ENCODE data around the gene SPATA2.
A peak's percentile ranks its signal among the peaks of the same experiment; 100 is the strongest.
"Not testable (repeated sequence)": the region's sequence is repeated elsewhere in the genome, so short reads cannot be mapped to it uniquely, and the experiment has no call there.

SPATA2 gene

DNA sequence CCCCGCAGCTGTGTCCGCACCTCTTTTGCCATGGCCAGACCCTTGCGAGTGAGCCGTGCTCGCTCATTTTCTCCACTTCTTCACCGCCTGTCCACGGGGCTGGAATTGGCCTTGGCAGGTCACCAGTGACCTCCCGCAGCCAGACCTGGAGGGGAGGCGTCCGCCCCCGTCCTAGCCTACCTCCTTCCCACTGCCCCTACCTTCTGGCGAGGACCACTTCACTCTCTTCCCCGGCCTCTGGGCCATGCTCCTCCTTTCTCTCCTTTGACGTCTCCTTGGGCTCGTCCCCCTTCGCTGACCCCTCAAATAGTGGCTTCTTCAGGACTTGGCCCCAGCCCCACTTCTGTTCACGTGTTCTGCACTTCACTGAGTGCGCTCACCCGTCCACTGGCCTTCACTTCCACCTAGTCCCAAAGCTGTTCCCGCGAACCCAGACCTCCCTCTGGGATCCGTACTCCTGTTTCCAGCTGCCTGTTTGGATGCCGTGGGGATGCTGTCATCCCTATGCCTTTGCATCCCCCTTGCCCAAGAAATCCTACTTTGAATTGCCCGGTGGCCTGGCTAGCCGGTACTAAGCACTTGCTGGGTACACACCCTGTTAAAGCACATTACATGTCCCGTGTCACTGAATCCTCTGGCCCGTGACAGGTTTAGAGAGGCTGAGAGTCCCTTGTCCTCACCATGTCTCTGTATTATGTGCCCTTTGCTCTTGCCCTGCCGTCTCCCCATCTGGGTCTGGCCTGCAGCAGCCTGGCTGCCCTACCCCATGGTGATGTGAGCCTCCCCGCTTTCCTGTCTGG, 33.0 kb downstream of the SPATA2 start:
- no peak for DNase-seq

DNA sequence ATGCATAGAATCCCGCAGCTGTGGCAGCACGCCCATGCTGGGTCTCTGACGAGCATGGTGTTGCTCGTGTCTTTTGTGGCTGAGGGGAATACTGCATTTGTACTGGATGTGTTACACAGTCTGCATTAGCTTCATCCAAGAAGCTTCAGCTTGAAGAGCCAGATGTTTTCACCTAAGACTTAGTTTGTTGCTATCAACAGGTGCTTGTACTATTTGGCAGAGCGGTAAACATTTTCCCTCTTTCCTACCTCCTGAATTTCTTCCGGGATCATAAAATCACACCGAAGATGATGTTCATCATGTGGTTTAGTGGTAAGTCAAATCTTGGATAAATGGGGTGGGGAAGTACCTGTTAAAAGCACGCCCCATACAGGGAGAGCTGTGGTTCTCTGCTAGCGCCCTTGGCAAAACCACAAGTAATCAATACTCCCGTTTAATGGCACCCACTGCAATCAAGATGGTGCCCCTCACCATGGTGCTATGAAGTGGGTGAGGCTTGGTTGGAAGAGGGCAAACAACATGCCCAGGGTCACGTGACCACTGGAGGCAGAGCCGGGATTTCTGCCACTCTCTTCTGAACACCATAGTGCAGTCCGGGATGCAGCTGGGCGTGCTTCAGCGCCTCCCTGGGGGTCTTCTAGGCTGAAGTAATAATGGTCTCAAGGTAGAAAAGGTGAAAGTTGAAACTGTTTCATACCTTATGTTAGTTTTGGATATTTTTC, 34.4 kb downstream of the SPATA2 start:
- DNase-seq = no peak

- no peak for DNase-seq
These were observed 35.2 kb downstream of the SPATA2 start for GRCh38 chr20:49880177-49880576.

GRCh38 chr20:49878977-49879376, 36.4 kb downstream of the SPATA2 start:
- DNase-seq = no peak

GRCh38 chr20:49877386-49877921, 37.9 kb downstream of the SPATA2 start:
- DNase-seq = no peak

DNA sequence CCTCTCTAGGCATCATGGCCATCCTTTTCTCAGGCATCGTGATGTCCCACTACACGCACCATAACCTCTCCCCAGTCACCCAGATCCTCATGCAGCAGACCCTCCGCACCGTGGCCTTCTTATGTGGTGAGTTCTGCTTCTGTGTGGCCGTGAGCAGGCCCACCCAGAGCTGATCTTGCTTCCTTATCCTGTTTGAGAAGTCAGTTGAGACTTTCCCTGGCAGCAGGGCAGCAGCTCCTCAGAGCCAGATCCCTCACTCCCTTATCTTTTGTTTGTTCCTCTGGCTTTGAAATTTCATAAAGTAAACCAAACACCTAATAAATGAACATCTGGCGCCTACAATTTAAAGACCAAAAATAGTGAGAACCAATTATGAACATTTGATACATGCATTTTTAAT, 40.6 kb downstream of the SPATA2 start:
- DNase-seq = no peak

DNA sequence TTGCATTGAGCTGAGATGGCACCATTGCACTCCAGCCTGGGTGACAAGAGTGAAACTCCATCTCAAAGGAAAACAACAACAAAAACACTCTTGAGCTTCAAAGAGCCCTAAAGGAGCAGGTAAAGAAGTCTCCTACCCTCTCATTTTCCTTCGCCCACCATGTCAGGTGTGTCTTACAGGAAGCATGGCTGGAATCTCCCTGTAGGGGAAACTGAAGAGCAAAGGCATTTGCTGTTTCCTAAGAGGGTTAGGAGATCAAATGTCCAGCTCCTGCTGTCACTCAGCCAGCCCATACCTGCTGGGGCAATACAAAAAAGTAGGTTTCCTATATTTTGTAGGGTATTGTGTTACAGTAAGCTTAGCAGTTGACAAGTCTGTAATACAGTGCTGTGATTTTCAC, 43.3 kb downstream of the SPATA2 start:
- DNase-seq = no peak

DNA sequence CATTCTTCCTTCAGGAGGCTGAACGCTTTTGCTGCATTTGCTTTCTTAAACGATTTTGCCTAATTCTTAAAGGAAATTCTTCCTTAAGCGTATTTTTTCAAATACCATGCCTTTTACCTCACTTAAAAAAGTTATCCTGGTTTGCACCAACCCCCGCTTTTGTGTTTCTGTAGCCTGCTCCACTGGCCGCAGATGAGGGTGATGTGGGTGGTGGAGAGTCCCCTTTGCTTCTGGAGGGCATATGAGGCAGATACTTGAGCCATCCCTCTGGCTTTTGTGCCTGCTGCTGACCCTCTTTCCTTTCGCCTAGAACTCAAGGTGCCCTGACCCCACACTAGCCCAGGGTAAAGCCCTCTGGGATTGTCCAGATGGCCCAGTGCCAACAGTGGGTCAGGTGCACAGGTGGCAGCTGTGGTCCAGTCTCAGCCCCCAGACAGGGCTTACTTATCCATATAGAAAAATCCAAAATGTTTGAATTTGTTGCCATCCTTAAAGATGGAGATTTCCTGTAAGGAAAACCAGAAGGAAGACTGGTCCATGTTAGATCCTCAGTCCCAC, 43.9 kb downstream of the SPATA2 start:
- no peak for DNase-seq

GRCh38 chr20:49870261-49870660, 45.1 kb downstream of the SPATA2 start:
- DNase-seq = no peak

DNA sequence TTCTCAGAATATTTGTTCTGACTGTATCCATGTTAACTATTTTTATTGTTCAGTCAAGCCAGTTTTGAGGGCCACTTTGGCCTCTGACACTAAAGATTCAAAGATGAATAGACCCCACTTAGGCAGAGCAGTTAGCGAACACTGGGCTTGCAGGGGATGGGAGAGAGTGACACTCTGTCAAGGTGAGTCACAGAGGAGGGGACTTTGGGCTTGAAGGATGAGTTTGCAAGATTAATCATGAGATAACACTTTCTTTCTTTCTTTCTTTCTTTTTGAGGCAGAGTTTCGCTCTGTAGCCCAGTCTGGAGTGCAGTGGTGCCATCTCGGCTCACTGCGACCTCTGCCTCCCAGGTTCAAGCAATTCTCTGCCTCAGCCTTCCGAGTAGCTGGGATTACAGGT, 46.4 kb downstream of the SPATA2 start:
- peak; percentile 49 for DNase-seq

GRCh38 chr20:49868538-49868937, 46.8 kb downstream of the SPATA2 start:
- no peak for DNase-seq

DNA sequence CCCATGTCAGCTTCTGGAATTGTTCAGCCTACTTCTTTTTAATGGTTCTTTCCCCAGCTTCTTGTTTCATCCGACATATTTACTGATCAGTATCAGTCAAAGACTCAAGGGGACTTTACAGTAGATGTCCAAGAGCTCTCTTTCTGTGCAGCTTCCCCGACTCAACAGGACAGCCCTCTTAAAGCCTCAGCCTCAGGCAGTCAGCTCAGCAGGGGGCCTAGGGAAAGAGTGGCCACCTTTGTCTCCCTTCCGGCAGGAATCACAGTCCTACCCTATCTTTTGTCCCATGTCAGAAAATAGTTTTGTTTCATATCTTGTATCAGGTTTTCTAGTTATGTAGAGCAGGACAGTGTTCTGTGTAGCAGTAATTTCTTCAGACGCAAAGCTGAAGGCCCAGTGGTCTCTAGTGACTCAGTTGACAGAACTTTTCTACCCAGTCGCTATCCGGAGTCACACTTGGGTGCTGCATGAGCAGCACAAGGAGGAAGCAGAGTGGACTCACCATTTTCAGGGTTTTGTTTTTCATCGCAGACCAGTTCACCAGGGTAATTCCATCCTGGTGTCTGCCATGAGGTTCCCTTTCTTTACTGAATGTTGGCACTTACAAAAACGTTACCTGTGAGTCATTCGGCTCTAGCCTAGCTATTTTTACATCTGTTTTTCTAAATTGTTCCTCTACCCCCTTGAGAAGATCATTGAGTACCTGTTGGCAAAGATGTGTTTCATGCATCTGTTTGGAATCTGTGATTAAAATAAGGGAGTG, 47.7 kb downstream of the SPATA2 start:
- no peak for DNase-seq

- peak; percentile 57 for DNase-seq
These were observed 49.3 kb downstream of the SPATA2 start for GRCh38 chr20:49866051-49866450.

GRCh38 chr20:49865559-49865958, 49.8 kb downstream of the SPATA2 start:
- DNase-seq = peak; percentile 28

DNA sequence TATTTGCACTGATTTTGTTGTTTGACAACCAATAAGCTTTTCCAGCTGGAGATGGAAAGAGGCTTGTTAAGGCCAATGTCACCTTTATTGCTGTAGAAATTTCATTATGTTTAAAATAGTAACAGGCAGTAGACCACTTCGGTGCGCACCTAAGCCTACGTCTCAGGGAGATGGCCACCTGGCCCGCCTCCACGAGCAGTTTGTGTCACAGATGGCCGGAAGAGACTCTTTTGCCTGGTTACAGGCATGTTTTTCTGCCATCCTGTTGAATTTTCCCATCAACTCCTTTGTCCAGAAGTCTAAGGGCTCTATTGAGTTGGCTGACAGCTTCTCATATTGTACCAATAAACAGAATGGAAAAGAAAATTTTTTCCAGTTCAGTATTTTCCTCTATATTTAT, 51.7 kb downstream of the SPATA2 start:
- DNase-seq = no peak

- no peak for DNase-seq
These were observed 52.6 kb downstream of the SPATA2 start for GRCh38 chr20:49862607-49863200.

DNA sequence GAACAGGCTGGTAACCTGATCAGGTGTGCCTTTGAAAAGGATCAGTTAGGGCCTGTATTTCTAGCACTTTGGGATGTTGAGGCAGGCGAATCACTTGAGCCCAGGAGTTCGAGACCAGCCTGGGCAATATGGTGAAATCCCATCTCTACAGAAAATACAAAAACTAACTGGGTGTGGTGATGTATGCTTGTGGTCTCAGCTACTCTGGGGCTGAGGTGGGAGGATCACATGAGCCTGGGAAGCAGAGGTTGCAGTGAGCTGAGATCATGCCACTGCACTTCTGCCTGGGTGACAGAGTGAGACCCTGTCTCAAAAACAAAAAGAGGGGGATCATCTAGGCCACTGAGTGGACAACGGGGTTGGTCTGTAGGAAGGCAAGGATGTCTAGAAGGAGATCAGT, 54.1 kb downstream of the SPATA2 start:
- not testable (repeated sequence) for DNase-seq

DNA sequence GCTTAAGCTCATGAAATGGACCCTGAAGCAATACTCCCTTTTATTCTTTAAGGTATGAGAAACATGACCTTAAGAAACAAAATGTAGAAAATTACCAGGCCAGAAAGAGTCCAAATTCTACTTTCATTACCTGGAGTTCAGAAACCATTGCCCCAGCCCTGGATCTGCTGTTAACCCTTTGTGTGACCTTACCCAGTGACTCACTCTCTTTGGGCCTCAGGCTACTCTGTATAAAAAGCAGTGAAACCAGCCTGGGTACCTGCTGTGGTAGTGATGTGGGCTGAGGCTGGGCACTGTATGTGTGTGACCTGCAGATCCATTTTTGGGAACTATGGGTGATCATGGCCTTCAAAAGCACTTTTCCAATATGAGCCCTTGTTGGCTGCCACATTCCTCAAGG, 55.5 kb downstream of the SPATA2 start:
- DNase-seq = no peak

GRCh38 chr20:49859011-49859410, 56.3 kb downstream of the SPATA2 start:
- no peak for DNase-seq

DNA sequence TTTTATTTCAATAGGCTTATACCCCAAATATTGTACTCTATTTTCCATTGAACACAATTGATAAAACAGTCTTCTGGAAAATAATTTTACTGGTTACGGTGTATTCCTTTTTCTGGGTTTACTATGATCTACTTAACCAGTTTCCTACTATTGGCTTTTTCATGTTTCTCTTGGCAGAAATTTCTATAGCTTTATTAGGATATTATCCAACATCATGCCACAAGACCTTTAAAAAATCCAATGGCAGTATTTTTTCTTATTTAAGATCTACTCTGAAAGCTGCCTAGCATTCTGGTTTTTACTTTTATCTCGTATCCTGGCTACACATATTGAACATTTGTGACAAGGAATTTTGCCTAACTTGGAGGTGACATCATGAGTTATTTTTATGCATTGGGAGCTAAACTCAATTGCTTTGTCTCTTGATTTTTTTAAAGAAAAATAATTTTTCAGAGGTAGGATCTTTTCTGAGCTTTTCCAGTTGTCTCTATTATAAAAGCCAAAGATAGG, 57.2 kb downstream of the SPATA2 start:
- DNase-seq = no peak

DNA sequence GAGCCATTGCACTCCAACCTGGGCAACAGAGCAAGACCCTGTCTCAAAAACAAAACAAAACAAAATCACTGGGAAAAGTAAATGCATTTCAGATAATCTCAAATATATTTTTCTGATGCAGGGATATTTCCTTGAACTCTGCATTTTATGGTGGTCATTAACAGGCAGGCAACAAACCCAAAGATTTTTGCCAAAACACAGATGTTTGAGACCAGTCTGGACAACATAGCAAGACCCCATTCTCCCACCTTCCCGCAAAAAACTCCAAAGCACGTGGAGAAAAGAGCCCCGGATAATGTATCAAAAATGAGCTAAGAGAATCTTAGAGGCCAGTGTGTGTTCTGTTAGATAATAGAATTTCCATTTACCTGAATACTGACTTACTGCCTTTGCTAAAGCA, 58.4 kb downstream of the SPATA2 start:
- no peak for DNase-seq

DNA sequence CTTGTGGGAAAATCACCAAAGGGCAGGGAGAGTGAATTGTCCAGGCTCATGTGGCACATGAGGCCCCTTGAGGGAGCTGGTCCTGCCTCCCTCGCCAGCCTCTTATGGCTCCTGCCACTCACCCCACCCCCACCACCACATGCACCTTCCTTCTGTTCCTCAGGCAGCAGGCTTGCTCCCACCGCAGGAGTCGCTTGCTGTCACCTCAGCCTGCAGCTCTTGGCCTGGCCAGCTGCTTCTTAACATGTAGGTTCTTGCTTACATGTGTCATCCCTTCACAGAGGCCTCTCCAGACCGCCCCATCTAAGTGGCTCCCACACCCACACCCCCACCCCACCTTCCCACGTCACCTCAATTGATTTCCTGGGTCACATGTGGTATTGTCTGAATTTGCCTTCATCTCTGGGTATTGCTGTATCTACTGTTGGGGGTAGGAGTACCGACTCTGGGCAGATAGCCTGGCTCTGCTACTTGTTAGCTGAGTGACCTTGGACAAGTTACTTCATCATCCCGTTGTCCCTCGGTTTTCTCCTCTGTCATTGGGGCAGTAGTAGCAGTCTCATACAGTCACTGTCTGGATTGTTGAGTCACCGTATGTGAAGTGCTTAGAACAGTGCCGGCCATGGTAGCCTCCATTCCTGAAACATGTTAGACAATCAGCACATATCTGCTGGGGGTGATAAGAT, 61.0 kb downstream of the SPATA2 start:
- no peak for DNase-seq

All from activated CD4-positive, alpha-beta T cell treated with anti-CD3 and anti-CD28 coated beads, Interleukin-10, Interleukin-2, amounts not matched to agents 100 ng/mL and 50 ng/mL, durations not matched to agents 16 hours and 8 hours (primary cell).